Left ventricle myocardium superior (tissue), 1 donor: ENCODE measurements around the gene SLC16A3. TPM values are rescaled to one million over a fixed set of nuclear protein-coding genes. Genes with fewer than 3 reads are reported as not detected.
"Not testable (repeated sequence)": the region's sequence is repeated elsewhere in the genome, so short reads cannot be mapped to it uniquely, and the experiment has no call there.

Experiments used
- ATAC-seq: fragments of 200-7000 bp; cut with Tn5 transposase; one replicate; pipeline ENCODE4 v1.9.1; 2020; ENCODE audit warnings: mild to moderate bottlenecking, moderate library complexity
- DNase-seq: peaks from one replicate; pipeline ENCODE4 v3.0.0-alpha.2; 2020
- intact Hi-C: fragments of 100-400 bp; cut with micrococcal nuclease; formaldehyde crosslinking; loops from one replicate; pipeline ENCODE4 v1.11.0; 2022
- total RNA-seq: library from RNA; stranded (reverse); fragmentation: NEBNext Ultra II Directional; extraction: Animal tissue kit (Norgen Biotek cat#: 25700); gene quantifications from one replicate; pipeline ENCODE4 v1.2.1, GENCODE V29; 2021
- donor health status: DM: no; HTN: yes; CAD: no; lungs with severe emphysema.

The SLC16A3 gene
- total RNA-seq, 1 donor from 2014 or later = 7.8 TPM

DNA sequence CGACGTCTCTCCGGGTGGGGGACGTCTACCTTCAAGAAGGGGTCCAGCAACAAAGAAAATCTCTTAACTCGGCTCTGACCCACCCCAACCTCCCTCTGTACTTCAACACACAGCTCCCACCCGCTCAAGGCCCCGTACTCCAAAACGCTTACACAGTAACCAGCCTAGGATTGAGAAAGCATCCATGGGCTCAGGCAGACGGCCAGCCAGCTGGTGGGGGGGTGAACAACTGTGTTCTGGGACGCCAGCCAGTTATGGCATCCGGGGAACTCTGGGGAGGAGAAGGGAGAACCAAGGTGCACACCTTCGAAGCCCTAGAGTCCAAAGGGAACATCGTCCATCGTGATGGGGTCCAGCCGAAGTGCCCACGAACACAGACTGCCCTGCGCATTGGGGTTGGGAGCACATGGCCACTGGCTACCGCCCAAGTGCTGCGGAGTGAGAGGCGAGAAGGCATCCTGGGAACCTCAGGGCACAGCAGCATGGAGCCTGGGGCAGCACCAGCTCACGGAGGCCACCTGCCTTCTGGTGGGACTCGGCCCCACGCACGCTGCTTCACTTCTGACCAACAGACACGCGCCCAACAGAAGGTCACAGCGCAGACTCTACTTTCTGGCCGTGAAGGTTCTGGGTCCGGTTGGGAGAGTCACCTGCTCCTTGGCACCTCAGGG, 14.3 kb downstream of the SLC16A3 start:
- intact Hi-C loops = no loop called here
- peak; percentile 89 for DNase-seq
- ATAC-seq = peak; percentile 49

GRCh38 chr17:82243648-82244412, 15.0 kb downstream of the SLC16A3 start:
- ATAC-seq (no peak), DNase-seq (no peak)
- intact Hi-C loops = no loop called here

- ATAC-seq (no peak), DNase-seq (peak; percentile 36)
- intact Hi-C loops = no loop called here
Measured at GRCh38 chr17:82244413-82245133, 15.7 kb downstream of the SLC16A3 start.

- DNase-seq = peak; percentile 30
- intact Hi-C loops = no loop called here
- no peak for ATAC-seq
Measured at GRCh38 chr17:82245134-82246039, 16.5 kb downstream of the SLC16A3 start.

- ATAC-seq (no peak), DNase-seq (peak; percentile 25)
- intact Hi-C loops = no loop called here
Measured at GRCh38 chr17:82246040-82246364, 17.2 kb downstream of the SLC16A3 start.

GRCh38 chr17:82246365-82247181, 17.7 kb downstream of the SLC16A3 start:
- intact Hi-C loops = no loop called here
- DNase-seq = peak; percentile 71

GRCh38 chr17:82247182-82247823, 18.5 kb downstream of the SLC16A3 start:
- intact Hi-C loops = no loop called here
- DNase-seq (peak; percentile 47), ATAC-seq (no peak)

More at GRCh38 chr17:82246365-82247181, 17.7 kb downstream of the SLC16A3 start:
- peak; percentile 17 for ATAC-seq

DNA sequence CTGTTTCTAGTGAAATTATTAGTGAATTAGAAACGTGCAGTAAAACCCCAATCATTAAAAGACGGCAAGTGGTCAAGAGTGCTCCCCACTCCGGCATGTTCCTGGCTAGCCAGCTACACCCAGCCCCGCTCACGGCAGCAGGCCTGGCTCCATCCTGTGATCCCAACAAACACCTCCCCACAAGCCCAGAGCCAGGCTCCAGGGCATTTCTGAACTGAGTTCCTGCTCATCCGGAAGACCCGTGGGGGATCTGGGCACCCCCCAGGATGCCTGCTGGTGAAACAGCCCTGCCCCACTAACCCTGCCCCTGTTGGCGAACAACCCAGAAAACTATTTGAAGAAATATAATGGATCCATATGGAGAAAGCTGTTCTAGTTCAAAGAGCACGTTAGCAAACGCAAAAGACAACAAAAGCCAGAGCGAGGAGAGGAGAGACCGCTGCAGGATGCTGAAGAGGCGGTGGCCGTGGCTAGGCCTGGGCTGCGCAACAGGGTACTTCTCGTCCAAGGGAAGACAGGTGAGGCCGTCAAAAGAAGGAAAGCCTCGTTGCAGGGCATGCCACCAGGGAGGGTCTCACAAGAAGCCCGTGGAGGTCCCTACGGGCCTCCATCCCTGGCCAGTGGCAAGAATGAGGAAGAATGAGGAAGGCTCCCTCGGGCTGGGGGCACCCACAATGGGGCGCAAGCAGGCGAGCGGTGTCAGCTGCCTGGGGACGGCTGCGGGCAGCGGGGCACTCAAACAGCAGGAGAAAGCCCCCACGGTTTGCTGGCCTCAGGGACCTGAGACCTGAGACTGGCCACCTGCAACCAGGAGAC, 19.2 kb downstream of the SLC16A3 start:
- ATAC-seq (no peak), DNase-seq (peak; percentile 23)
- intact Hi-C loops = no loop called here

- no peak for ATAC-seq
- intact Hi-C loops = no loop called here
- peak; percentile 30 for DNase-seq
Measured at GRCh38 chr17:82248815-82249674, 20.2 kb downstream of the SLC16A3 start.

DNA sequence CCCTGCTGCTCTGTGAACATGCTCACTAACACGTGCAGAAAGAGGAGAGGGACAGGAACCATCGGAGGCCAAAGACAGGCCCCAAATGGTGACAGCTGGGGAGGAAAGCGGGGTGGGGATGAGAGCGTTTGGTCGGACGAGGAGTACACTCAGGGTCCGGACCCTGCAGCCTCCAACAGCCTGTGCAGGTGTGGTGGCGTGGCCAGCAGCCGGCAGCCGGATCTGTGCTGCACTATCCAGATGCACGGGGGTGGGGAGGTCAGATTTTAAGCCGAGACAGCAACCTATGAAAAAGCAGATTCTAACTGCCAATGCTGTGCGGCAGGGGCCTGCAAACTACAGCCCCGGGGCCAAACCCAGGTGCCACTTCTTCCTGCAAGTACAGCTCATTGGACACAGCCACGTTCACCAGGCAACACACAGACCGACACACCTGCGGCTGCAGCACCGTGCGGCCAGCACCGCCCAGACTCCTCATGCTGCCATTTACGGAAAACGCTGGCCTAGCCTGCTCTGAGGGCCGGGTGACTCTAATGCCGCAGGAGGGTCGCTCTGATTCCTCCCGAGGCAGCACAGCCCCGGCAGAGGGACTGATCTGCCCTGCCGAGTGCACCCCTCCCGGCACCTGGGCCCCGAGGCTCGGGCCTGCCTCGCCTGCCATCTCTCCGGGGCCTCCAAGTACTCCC, 21.2 kb downstream of the SLC16A3 start:
- peak; percentile 31 for DNase-seq
- intact Hi-C loops = no loop called here
- no peak for ATAC-seq

- no peak for ATAC-seq
- DNase-seq = no peak
- intact Hi-C loops = no loop called here
Measured at GRCh38 chr17:82250868-82251500, 22.1 kb downstream of the SLC16A3 start.

DNA sequence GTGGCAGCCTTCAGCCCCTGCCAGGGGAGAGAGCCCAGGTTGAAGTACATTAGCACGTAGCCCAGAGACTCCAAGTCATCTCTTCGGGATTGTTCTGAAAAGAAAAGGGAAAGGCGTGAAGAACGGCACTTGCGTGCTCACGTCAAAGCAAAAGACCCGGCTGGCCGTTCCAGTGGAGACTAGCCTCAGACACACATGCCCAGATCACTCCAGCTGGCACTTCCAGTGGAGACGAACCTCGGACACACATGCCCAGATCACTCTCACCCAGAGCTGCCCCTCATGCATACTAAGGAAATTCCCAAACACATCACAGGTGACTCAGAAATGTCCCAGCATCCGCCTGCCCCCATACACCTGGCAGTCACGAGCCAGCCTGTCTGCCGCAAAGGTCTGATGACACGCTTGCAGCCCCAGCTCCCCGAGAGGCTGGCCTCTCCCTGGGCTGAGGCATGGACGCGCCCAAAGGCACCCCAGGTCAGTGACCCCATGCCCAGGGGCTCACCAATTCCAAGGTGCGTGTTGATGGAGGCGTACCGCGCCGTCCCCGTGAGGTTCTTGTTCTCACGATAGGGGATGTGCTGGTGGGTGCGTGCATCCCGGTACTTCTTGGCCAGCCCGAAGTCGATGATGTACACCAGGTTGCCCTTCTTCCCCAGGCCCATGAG, 23.8 kb downstream of the SLC16A3 start:
- no peak for DNase-seq
- intact Hi-C loops = no loop called here
- ATAC-seq = no peak

DNA sequence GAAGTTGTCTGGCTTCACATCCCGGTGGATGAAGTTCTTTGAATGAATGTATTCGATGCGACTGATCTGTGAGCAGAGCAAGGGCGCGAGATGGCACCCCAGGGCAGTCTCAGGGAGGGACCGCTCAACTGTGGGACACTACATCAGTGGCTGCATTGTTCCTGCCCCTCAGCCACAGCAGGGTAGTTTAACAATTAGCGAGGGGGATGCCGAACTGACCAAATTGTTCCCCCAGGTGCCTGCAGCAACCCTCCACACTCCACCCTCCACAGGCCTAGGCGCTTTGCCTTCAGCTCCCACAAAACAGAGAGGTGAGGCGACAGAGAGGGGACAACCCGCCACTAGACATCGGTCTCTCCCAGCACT, 24.3 kb downstream of the SLC16A3 start:
- ATAC-seq (no peak), DNase-seq (no peak)
- intact Hi-C loops = no loop called here

GRCh38 chr17:82254096-82254495, 25.3 kb downstream of the SLC16A3 start:
- intact Hi-C loops, ATAC-seq, DNase-seq: not testable (repeated sequence)

DNA sequence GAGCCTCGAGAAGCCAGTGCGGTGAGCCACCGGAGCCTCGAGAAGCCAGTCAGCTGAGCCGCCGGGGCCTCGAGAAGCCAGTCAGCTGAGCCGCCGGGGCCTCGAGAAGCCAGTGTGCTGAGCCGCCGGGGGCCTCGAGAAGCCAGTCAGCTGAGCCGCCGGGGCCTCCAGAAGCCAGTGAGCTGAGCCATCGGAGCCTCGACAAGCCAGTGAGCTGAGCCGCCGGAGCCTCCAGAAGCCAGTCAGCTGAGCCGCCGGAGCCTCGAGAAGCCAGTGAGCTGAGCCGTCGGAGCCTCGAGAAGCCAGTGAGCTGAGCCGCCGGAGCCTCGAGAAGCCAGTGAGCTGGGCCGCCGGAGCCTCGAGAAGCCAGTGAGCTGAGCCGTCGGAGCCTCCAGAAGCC, 25.9 kb downstream of the SLC16A3 start:
- DNase-seq, intact Hi-C loops, ATAC-seq: not testable (repeated sequence)
